Astrocyte (in vitro differentiated cells and primary cell): Measurements from ENCODE around the gene MRPL28.

Experiments used
- CTCF ChIP-seq: IDR thresholded peaks from 2 replicates; pipeline ENCODE4 v1.5.1; 2011; ENCODE audit warnings: low read depth, mild to moderate bottlenecking, inconsistent platforms, low read length, moderate library complexity; ENCODE audit not compliant: insufficient read depth
- EZH2 ChIP-seq: IDR thresholded peaks from 2 replicates; pipeline ENCODE4 v1.6.1; 2012; ENCODE audit warnings: mild to moderate bottlenecking, low read length, inconsistent platforms; ENCODE audit not compliant: insufficient read depth

- TF ChIP-seq CTCF = no peak
- no peak for TF ChIP-seq EZH2
Measured at GRCh38 chr16:322476-323143, 47.7 kb downstream of the MRPL28 start.
